Right lobe of liver (tissue), 6 donors: ENCODE data around the gene KCNS1. TPM values are rescaled to one million over a fixed set of nuclear protein-coding genes. Genes with fewer than 3 reads are reported as not detected.

ENCODE experiments used
- ATAC-seq, 4 donors: fragments of 200-7000 bp; cut with Tn5 transposase; one replicate each; pipeline ENCODE4 v1.9.1; 2020; ENCODE audit warnings: mild to moderate bottlenecking in 4 of 4, moderate library complexity in 4 of 4
- DNase-seq, 3 donors: peaks; one replicate each; pipeline ENCODE4 v3.0.0-alpha.2; 2020
- H3K27ac ChIP-seq, 3 donors: fragments of 200-600 bp; one replicate each; pipeline ENCODE4 v1.8.0; 2022
- H3K27me3 ChIP-seq, 2 donors: fragments of 200-600 bp; one replicate each; pipeline ENCODE4 v1.8.0; 2022
- H3K36me3 ChIP-seq, 4 donors: fragments of 200-600 bp; sonication (generic) in 1 of 4; one replicate each; pipeline versions ENCODE4 v1.5.1 to v1.8.0; 2017 to 2022; ENCODE audit warnings: control low read depth in 1 of 4
- H3K4me1 ChIP-seq, 4 donors: fragments of 200-600 bp; sonication (generic) in 1 of 4; one replicate each; pipeline versions ENCODE4 v1.5.1 to v1.8.0; 2017 to 2022; ENCODE audit warnings: control low read depth in 1 of 4
- H3K4me3 ChIP-seq, 3 donors: fragments of 200-600 bp; one replicate each; pipeline ENCODE4 v1.8.0; 2022
- H3K9me3 ChIP-seq, 4 donors: fragments of 200-600 bp; sonication (generic) in 1 of 4; one replicate each; pipeline versions ENCODE4 v1.5.1 to v1.8.0; 2017 to 2022; ENCODE audit warnings: control low read depth in 1 of 4
- CTCF ChIP-seq, 4 donors: fragments of 200-600 bp in 3 of 4; fragments of 450-650 bp in 1 of 4; IDR thresholded peaks; one replicate each; pipeline versions ENCODE4 v1.5.1 to v1.8.0; 2016 to 2022; ENCODE audit warnings: antibody characterized with exemption in 4 of 4, mild to moderate bottlenecking in 2 of 4
- POLR2A ChIP-seq: fragments of 450-650 bp; IDR thresholded peaks from one replicate; pipeline ENCODE4 v1.6.1; 2017; ENCODE audit warnings: antibody characterized with exemption, mild to moderate bottlenecking
- WGBS: methylation state at CpG from one replicate; pipeline ENCODE4 v1.1.6; 2018; ENCODE audit warnings: low coverage, low lambda C conversion rate; ENCODE audit not compliant: insufficient coverage; ENCODE audit errors: missing lambda C conversion rate; 5-methylcytosine and 5-hydroxymethylcytosine counted together
- intact Hi-C, 2 donors: fragments of 100-400 bp; cut with DNase I; formaldehyde crosslinking; loops; one replicate each; pipeline versions ENCODE4 v1.11.2 to v1.14.1; 2022
- total RNA-seq, 6 experiments: library from RNA; depleted of rRNA in 2 of 6; stranded (reverse); fragments of >200 nt in 2 of 6; fragmentation: NEBNext Ultra II Directional in 3 of 6; extraction: Animal tissue kit (Norgen Biotek cat#: 25700) in 3 of 6; gene quantifications; one replicate each; pipeline versions ENCODE4 v1.1.0 to v1.2.4, GENCODE V29; 2016 to 2023
- donor health status: DM: no; HTN: yes; CAD: no.
- donor health status: DM: no; HTN: no; CAD: no.
- donor health status: DM: no; HTN: no; CAD: no.
- donor health status: DM: no; HTN: yes; CAD: no.
- donor health status: DM: no; HTN: yes; CAD: no.

KCNS1 gene
- total RNA-seq, 6 experiments from 2014 or later: 0.12 TPM; not detected in 5

- TF ChIP-seq CTCF (IDR thresholded peaks at IDR 0.05): no peak
- no peak for TF ChIP-seq POLR2A
- no peak overlapping the region for H3K27ac ChIP-seq
- no peak overlapping the region for H3K4me3 ChIP-seq
- no peak for ATAC-seq
- peaks cover 0 to under 1% of the 10 kb centered on the region in 2 donors for H3K27me3 ChIP-seq
- H3K9me3 ChIP-seq: no peaks in the 10 kb centered on the region
- H3K4me1 ChIP-seq: no peaks in the 10 kb centered on the region
- DNase-seq: no peak
- no peaks in the 10 kb centered on the region for H3K36me3 ChIP-seq
- intact Hi-C loops: no loop called here
- 85% methylated on average over 2 of the region's 2 CpGs for WGBS
Observed at GRCh38 chr20:45121388-45121787, 20.5 kb upstream of the KCNS1 start.

- DNase-seq: no peak
- H3K27ac ChIP-seq: no peak overlapping the region
- H3K4me1 ChIP-seq: no peaks in the 10 kb centered on the region
- 45% methylated on average over 2 of the region's 2 CpGs for WGBS
- TF ChIP-seq CTCF (IDR thresholded peaks at IDR 0.05) (no peak), POLR2A (no peak)
- H3K9me3 ChIP-seq: no peaks in the 10 kb centered on the region
- no peak overlapping the region for H3K4me3 ChIP-seq
- no peaks in the 10 kb centered on the region for H3K27me3 ChIP-seq
- no peak for ATAC-seq
- H3K36me3 ChIP-seq: no peaks in the 10 kb centered on the region
- intact Hi-C loops: no loop called here
Observed at GRCh38 chr20:45119556-45120266, 18.8 kb upstream of the KCNS1 start.

DNA sequence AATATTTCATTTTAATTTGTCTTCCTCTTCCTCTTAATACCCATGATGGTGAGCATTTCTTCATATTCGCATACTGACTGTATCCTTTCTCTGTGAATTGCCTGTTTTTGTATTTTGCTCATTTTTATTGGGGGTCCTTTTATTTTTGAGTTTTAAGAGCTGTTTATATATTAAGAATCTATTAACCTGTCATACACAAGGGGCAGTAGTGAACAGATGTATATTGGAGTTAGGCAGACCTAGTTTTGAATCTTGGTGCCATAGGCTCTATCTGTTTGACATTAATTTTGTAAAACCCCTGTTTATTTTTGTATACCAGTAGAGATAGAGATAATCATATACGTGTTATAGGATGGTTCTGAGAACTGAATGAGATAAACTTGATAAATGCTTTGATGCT lies 17.1 kb upstream of the KCNS1 start:
- no peaks in the 10 kb centered on the region for H3K36me3 ChIP-seq
- DNase-seq (no peak), ATAC-seq (no peak)
- no peaks in the 10 kb centered on the region for H3K9me3 ChIP-seq
- H3K4me1 ChIP-seq: no peaks in the 10 kb centered on the region
- 53% methylated on average over 2 of the region's 2 CpGs for WGBS
- intact Hi-C loops: no loop called here
- TF ChIP-seq CTCF (IDR thresholded peaks at IDR 0.05) (no peak), POLR2A (no peak)
- no peaks in the 10 kb centered on the region for H3K27me3 ChIP-seq
- no peak overlapping the region for H3K27ac ChIP-seq
- H3K4me3 ChIP-seq: no peak overlapping the region

GRCh38 chr20:45117581-45117980 lies 16.7 kb upstream of the KCNS1 start:
- TF ChIP-seq POLR2A (no peak), CTCF (IDR thresholded peaks at IDR 0.05) (no peak)
- ATAC-seq: no peak
- Histone ChIP-seq H3K4me1 (no peaks in the 10 kb centered on the region), H3K9me3 (no peaks in the 10 kb centered on the region), H3K27ac (no peak overlapping the region), H3K36me3 (no peaks in the 10 kb centered on the region), H3K4me3 (no peak overlapping the region), H3K27me3 (no peaks in the 10 kb centered on the region)
- intact Hi-C loops: no loop called here
- WGBS: 55% methylated on average over 4 of the region's 4 CpGs
- DNase-seq: no peak

DNA sequence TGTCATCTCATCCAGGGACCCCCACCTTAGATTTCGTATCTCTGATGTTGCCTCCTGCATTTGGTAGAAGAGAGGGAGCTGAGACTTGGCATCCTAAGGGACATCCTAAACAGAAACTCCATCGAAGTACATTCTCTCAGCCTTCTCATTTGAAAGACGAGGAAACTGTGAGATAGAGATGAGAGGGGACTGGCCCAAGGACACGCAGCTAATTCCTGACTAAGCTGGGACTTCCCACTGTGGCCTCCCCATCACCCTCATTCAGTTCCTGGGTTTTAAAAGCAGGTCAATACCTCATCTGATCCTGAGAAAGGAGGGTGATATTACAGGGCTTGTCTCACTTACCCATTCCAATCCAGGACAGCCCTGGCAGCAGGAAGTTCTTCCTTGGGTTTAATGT lies 14.9 kb upstream of the KCNS1 start:
- no peak for TF ChIP-seq CTCF (IDR thresholded peaks at IDR 0.05)
- no peak for TF ChIP-seq POLR2A
- no peak for DNase-seq
- WGBS: 38% methylated on average over 1 of the region's 4 CpGs
- H3K36me3 ChIP-seq: no peaks in the 10 kb centered on the region
- H3K4me1 ChIP-seq: no peaks in the 10 kb centered on the region
- no peaks in the 10 kb centered on the region for H3K9me3 ChIP-seq
- H3K27me3 ChIP-seq: no peaks in the 10 kb centered on the region
- H3K27ac ChIP-seq: no peak overlapping the region
- intact Hi-C loops: no loop called here
- H3K4me3 ChIP-seq: no peak overlapping the region
- ATAC-seq: no peak
